Mammary epithelial cell (primary cell): Measurements from ENCODE around the gene CCDC69.

Source experiments
- CTCF ChIP-seq, 2 donors: IDR thresholded peaks in 1 of 2; conservative IDR thresholded peaks in 1 of 2; 2 replicates each; pipeline ENCODE4 v1.5.1; 2011 to 2012; ENCODE audit warnings: inconsistent platforms in 2 of 2, low read length in 2 of 2, mild to moderate bottlenecking in 2 of 2, control low read depth in 1 of 2, low read depth in 1 of 2; ENCODE audit not compliant: insufficient read depth in 1 of 2; ENCODE audit errors: extremely low read depth in 1 of 2
- EZH2 ChIP-seq: IDR thresholded peaks from 2 replicates; pipeline ENCODE4 v1.6.1; 2012; ENCODE audit warnings: low read length, inconsistent platforms, borderline replicate concordance

GRCh38 chr5:151143645-151144044 is 80.2 kb downstream of the CCDC69 start:
- TF ChIP-seq CTCF (conservative IDR thresholded peaks at IDR 0.05 in 1 of 2, IDR thresholded peaks at IDR 0.05 in 1 of 2; ENCODE audit: extremely low read depth in 1 of 2, insufficient read depth in 1 of 2, low read depth in 1 of 2, low read length in 2 of 2) (no peak), EZH2 (no peak)
